ENCODE measurements around the gene LHPP. TPM values are rescaled to one million over a fixed set of nuclear protein-coding genes. Genes with fewer than 3 reads are reported as not detected.
A peak's percentile ranks its signal among the peaks of the same experiment; 100 is the strongest.

LHPP gene
- total and polyA plus RNA-seq, 10 donors, result 16.8 to 36.8 (median 23.5) TPM

DNA sequence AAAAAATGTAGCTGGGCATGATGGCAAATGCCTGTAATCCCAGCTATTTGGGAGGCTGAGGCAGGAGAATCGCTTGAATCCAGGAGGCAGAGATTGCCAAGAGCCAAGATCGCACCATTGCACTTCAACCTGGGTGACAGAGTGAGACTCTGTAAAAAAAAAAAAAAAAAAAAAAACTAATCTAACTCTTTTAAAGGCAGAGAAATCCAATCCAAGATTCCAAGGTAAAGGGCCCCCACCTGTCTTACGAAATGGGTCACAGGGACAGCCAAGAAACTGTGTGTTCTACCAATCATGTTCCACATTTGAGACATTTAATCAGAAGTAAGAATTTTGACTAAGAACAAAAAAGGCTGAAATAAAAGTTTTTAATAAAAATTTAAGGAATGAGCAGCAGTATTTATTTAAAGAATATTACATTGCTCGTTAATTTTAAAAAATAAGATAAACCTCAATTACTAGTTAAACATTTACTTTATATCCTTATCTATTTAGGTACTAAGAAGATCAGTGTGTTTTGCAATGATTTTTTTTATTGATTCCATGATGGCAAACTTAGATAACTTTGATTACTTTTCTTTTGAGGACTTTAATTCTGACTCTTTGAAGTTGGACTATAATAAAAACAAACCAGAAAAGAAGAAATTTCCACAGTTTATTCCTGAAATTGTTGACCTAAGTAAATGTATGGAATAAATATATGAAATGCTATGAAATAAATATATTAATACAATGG is 36.2 kb upstream of the LHPP start:
- Histone ChIP-seq H3K36me3 (no peaks in the 10 kb centered on the region), H3K4me3 (no peak overlapping the region), H3K9me3 (no peaks in the 10 kb centered on the region), H3K27ac (no peak overlapping the region), H3K4me1 (no peaks in the 10 kb centered on the region), H3K27me3 (replicated peaks in 1 of 7) (peaks cover 0 to 69% (median 3%) of the 10 kb centered on the region in 7 donors)
- peak; percentile 2 for DNase-seq
- TF ChIP-seq POLR2AphosphoS5 (IDR thresholded peaks at IDR 0.05) (no peak), POLR2A (IDR thresholded peaks at IDR 0.05) (no peak)
- TF ChIP-seq, protein P1, sequence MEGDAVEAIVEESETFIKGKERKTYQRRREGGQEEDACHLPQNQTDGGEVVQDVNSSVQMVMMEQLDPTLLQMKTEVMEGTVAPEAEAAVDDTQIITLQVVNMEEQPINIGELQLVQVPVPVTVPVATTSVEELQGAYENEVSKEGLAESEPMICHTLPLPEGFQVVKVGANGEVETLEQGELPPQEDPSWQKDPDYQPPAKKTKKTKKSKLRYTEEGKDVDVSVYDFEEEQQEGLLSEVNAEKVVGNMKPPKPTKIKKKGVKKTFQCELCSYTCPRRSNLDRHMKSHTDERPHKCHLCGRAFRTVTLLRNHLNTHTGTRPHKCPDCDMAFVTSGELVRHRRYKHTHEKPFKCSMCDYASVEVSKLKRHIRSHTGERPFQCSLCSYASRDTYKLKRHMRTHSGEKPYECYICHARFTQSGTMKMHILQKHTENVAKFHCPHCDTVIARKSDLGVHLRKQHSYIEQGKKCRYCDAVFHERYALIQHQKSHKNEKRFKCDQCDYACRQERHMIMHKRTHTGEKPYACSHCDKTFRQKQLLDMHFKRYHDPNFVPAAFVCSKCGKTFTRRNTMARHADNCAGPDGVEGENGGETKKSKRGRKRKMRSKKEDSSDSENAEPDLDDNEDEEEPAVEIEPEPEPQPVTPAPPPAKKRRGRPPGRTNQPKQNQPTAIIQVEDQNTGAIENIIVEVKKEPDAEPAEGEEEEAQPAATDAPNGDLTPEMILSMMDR (IDR thresholded peaks at IDR 0.05 in 8 of 11, conservative IDR thresholded peaks at IDR 0.05 in 3 of 11), result no peak
- intact Hi-C loops (cut with DNase I; ENCODE audit: low total_unique reads), result no loop called here
- 90 to 95% (median 92%) methylated on average over 4 of the region's 4 CpGs for WGBS, 5 donors

DNA sequence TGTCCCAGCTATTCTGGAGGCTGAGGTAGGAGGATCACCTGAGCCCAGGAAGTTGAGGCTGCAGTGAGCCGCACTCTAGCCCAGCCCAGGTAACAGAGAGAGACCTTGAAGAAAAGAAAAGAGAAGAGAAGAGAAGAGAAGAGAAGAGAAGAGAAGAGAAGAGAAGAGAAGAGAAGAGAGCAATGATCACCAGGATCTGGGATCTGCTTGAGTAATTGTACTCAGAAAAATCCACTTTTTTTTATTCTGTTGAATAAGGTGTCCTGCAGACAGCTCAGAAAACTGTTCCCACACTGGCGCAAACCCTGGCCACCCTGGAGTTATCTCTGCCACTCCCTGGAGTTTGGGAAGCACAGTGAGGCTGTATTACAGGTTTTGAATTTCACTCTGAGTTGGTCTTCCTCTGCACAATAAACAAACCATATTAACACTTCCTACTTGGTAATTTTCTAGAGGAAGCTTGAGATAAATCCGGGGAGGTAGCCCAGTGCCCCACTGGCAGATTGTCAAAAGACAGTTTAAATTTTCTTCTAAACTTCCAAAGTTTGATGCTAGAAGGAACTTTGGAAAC is 33.3 kb upstream of the LHPP start:
- H3K36me3 ChIP-seq, result no peaks in the 10 kb centered on the region
- DNase-seq, result no peak
- intact Hi-C loops (cut with DNase I; ENCODE audit: low total_unique reads), result no loop called here
- H3K9me3 ChIP-seq, result no peaks in the 10 kb centered on the region
- no peak overlapping the region for H3K27ac ChIP-seq
- H3K4me3 ChIP-seq, result no peak overlapping the region
- peaks cover 0 to 46% (median 0%) of the 10 kb centered on the region in 7 donors for H3K27me3 ChIP-seq (replicated peaks in 1 of 7)
- no peak for TF ChIP-seq POLR2AphosphoS5 (IDR thresholded peaks at IDR 0.05)
- TF ChIP-seq, protein P1 (IDR thresholded peaks at IDR 0.05 in 8 of 11, conservative IDR thresholded peaks at IDR 0.05 in 3 of 11), result no peak
- no peak for TF ChIP-seq POLR2A (IDR thresholded peaks at IDR 0.05)
- no peaks in the 10 kb centered on the region for H3K4me1 ChIP-seq
- 45 to 60% (median 53%) methylated on average over 3 of the region's 3 CpGs for WGBS, 5 donors

DNA sequence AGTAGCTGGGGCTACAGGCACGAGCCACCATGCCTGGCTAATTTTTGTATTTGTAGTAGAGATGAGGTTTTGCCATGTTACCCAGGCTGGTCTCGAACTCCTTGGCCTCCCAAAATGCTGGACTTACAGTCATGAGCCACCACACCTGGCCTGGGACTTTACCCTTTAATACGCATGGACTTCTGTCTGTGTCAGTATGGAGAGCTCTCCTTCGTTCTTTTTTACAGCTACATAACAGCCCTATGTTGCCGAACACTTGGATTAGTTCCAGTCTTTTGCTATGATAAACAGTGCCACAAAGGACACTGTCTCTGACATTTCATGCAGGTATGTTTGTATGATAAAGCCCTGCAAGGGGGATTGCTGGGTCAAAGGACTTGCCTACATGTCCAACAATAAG is 32.0 kb upstream of the LHPP start:
- H3K9me3 ChIP-seq, result no peaks in the 10 kb centered on the region
- intact Hi-C loops (cut with DNase I; ENCODE audit: low total_unique reads), result no loop called here
- H3K27me3 ChIP-seq (replicated peaks in 1 of 7), result peaks cover 0 to 36% (median 0%) of the 10 kb centered on the region in 7 donors
- TF ChIP-seq POLR2A (IDR thresholded peaks at IDR 0.05) (no peak), POLR2AphosphoS5 (IDR thresholded peaks at IDR 0.05) (no peak)
- TF ChIP-seq, protein P1 (IDR thresholded peaks at IDR 0.05 in 8 of 11, conservative IDR thresholded peaks at IDR 0.05 in 3 of 11), result no peak
- H3K36me3 ChIP-seq, result no peaks in the 10 kb centered on the region
- no peak overlapping the region for H3K27ac ChIP-seq
- DNase-seq, result no peak
- no peaks in the 10 kb centered on the region for H3K4me1 ChIP-seq
- 73 to 87% (median 76%) methylated on average over 5 of the region's 5 CpGs for WGBS, 5 donors
- no peak overlapping the region for H3K4me3 ChIP-seq

DNA sequence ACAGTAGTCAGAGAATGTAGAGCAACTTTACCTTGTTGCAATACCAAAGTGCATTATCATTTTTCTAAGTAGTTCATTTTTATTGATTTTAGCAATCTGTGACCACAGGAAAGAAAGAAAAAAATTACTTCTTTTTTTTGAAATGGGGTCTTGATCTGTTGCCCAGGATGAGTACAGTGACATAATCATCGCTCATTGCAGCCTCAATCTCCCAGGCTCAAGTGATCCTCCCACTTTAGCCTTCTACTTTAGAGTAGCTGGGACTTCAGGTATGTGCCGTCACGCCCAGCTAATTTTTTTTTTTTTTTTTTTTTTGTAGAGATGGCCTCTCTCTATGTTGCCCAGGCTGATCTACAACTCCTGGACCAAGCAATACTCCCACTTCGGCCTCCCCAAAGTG is 31.5 kb upstream of the LHPP start:
- Histone ChIP-seq H3K27me3 (replicated peaks in 1 of 7) (peaks cover 0 to 31% (median 0%) of the 10 kb centered on the region in 7 donors), H3K4me1 (no peaks in the 10 kb centered on the region), H3K27ac (no peak overlapping the region), H3K36me3 (no peaks in the 10 kb centered on the region), H3K4me3 (no peak overlapping the region), H3K9me3 (no peaks in the 10 kb centered on the region)
- no peak for DNase-seq
- WGBS, 5 donors, result 81 to 94% (median 91%) methylated on average over 4 of the region's 4 CpGs
- intact Hi-C loops (cut with DNase I; ENCODE audit: low total_unique reads), result no loop called here
- no peak for TF ChIP-seq POLR2A (IDR thresholded peaks at IDR 0.05)

Measured in spleen (tissue), 11 donors.